T-cell (primary cell): Measurements from ENCODE around the gene ZCCHC9. TPM values are rescaled to one million over a fixed set of nuclear protein-coding genes. Genes with fewer than 3 reads are reported as not detected.
"Not testable (repeated sequence)": the region's sequence is repeated elsewhere in the genome, so short reads cannot be mapped to it uniquely, and the experiment has no call there.

Source experiments
- ATAC-seq, 4 experiments: fragments of 200-7000 bp in 3 of 4; fragments of 150-1000 bp in 1 of 4; cut with Tn5 transposase; replicated peaks in 1 of 4; 1 replicate in 3 of 4; 2 replicates in 1 of 4; pipeline ENCODE4 v1.10.0; 2021; ENCODE audit warnings: moderate library complexity in 3 of 4, mild to moderate bottlenecking in 2 of 4, moderate number of reproducible peaks in 1 of 4
- CTCF ChIA-PET, 2 donors: fragments of 300-600 bp; sonication (Branson Sonifier 250); formaldehyde crosslinking; loops; one replicate each; lab custom pipeline; 2022; ENCODE audit warnings: antibody characterized with exemption in 2 of 2; lab: Charles Lee
- POLR2A ChIA-PET, 2 donors: fragments of 300-600 bp; sonication (Branson Sonifier 250); formaldehyde crosslinking; loops; one replicate each; lab custom pipeline; 2022; ENCODE audit warnings: antibody characterized with exemption in 2 of 2; lab: Charles Lee
- DNase-seq, 35 experiments: peaks; one replicate each; pipeline versions ENCODE4 v3.0.0 to v3.0.0-alpha.2; 2013 to 2023
- H3K27ac ChIP-seq: one replicate; pipeline ENCODE4 v1.5.1; 2013; ENCODE audit warnings: low read length
- H3K27me3 ChIP-seq, 2 experiments: replicated peaks in 1 of 2; 1 replicate in 1 of 2; 2 replicates in 1 of 2; pipeline versions ENCODE4 v1.6.1 to v1.7.0; 2013; ENCODE audit warnings: low read length in 1 of 2, mixed read lengths in 1 of 2; ENCODE audit not compliant: control insufficient read depth in 2 of 2, insufficient read depth in 2 of 2; ENCODE audit errors: extremely low read depth in 1 of 2
- H3K36me3 ChIP-seq, 2 donors: 1 replicate in 1 of 2; 2 replicates in 1 of 2; pipeline versions ENCODE4 v1.6.1 to v1.7.0; 2013; ENCODE audit warnings: low read length in 1 of 2; ENCODE audit not compliant: control insufficient read depth in 2 of 2, insufficient read depth in 1 of 2; ENCODE audit errors: extremely low read depth in 1 of 2
- H3K4me1 ChIP-seq, 2 experiments: 1 replicate in 1 of 2; 2 replicates in 1 of 2; pipeline versions ENCODE4 v1.6.1 to v1.7.0; 2013; ENCODE audit warnings: low read length in 2 of 2, mixed read lengths in 1 of 2; ENCODE audit not compliant: insufficient read depth in 2 of 2, control insufficient read depth in 1 of 2; ENCODE audit errors: extremely low read depth in 1 of 2
- H3K4me3 ChIP-seq, 2 donors: 1 replicate in 1 of 2; 2 replicates in 1 of 2; pipeline versions ENCODE4 v1.5.1 to v1.7.0; 2013; ENCODE audit warnings: mild to moderate bottlenecking in 2 of 2, low read length in 1 of 2, moderate library complexity in 1 of 2; ENCODE audit not compliant: control insufficient read depth in 1 of 2; ENCODE audit errors: extremely low read depth in 1 of 2
- H3K9me3 ChIP-seq: 2 replicates; pipeline ENCODE4 v1.7.0; 2013
- H3K27ac Mint-ChIP-seq, 2 donors: one replicate each; pipeline ENCODE4 v1.8.0; 2020 to 2021; ENCODE audit warnings: mild to moderate bottlenecking in 2 of 2, mixed read lengths in 2 of 2
- H3K27me3 Mint-ChIP-seq, 2 donors: one replicate each; pipeline ENCODE4 v1.8.0; 2021 to 2022; ENCODE audit warnings: mixed read lengths in 2 of 2
- H3K36me3 Mint-ChIP-seq: one replicate; pipeline ENCODE4 v1.8.0; 2021; ENCODE audit warnings: mixed read lengths
- H3K4me1 Mint-ChIP-seq, 3 donors: one replicate each; pipeline ENCODE4 v1.8.0; 2020 to 2022; ENCODE audit warnings: mixed read lengths in 3 of 3, mild to moderate bottlenecking in 1 of 3
- H3K4me3 Mint-ChIP-seq, 3 donors: one replicate each; pipeline ENCODE4 v1.8.0; 2020 to 2022; ENCODE audit warnings: mild to moderate bottlenecking in 3 of 3, mixed read lengths in 3 of 3, moderate library complexity in 3 of 3
- H3K9me3 Mint-ChIP-seq, 3 donors: one replicate each; pipeline ENCODE4 v1.8.0; 2020 to 2022; ENCODE audit warnings: mixed read lengths in 3 of 3
- WGBS: methylation state at CpG from one replicate; pipeline ENCODE4 v1.1.5; 2013; ENCODE audit warnings: missing lambda C conversion rate; ENCODE audit not compliant: insufficient coverage; 5-methylcytosine and 5-hydroxymethylcytosine counted together
- total RNA-seq, 35 experiments: library from RNA in 6 of 35; stranded (reverse) in 6 of 35; fragments of 120-200 nt in 1 of 35; gene quantifications; one replicate each; pipeline versions ENCODE4 v1.2.1 to v1.2.4 and lab custom pipeline; 2013 to 2026

Gene ZCCHC9
- total RNA-seq, 5 donors from 2014 or later (not counting 1 experiment from before 2014, with no cell fraction given) = 15.9 to 25.7 (median 22.3) TPM

DNA sequence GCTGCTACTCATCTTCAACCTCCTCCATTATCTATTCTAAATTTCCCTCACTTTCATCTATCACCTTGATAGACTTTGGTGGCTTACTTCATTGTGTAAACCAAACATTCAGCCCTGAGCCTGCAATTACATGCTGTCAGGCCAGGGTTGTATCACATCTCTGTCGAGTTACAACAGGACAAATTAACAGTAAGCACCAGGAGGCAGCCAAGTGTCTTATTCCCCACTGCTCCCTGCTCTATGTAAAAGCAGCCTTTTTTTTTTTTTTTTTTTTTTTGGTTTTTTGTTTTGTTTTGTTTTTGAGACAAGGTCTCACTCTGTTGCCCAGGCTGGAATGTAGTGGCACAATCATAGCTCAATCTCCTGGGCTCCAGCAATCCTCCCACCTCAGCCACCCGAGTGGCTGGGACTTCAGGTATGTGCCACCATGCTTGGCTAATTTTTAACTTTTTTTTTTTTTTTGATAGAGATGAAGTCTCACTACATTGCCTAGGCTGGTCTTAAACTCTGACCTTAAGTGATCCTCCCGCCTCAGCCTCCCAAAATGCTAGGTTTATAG, 15.2 kb upstream of the ZCCHC9 start:
- no peak overlapping the region for H3K4me3 Mint-ChIP-seq
- WGBS = 50% methylated on average over 1 of the region's 3 CpGs
- Histone ChIP-seq H3K36me3 (peaks cover 0 to 3% of the 10 kb centered on the region in 2 donors), H3K4me1 (peaks cover 0 to 9% of the 10 kb centered on the region in 2 experiments), H3K27ac (no peak overlapping the region), H3K27me3 (no peaks in the 10 kb centered on the region), H3K4me3 (no peak overlapping the region), H3K9me3 (no peaks in the 10 kb centered on the region)
- H3K4me1 Mint-ChIP-seq = peaks cover 37 to 45% (median 42%) of the 10 kb centered on the region in 3 donors
- CTCF ChIA-PET = interaction anchor here (0.5 to 1.8 kb wide), 7 partner anchors 13 to 1642 kb away, joined by 3 to 14 read pairs (median 5); no protein-coding TSS in a partner anchor
- H3K36me3 Mint-ChIP-seq = peaks cover 35% of the 10 kb centered on the region
- no peaks in the 10 kb centered on the region for H3K27me3 Mint-ChIP-seq
- H3K9me3 Mint-ChIP-seq = peaks cover 0 to 3% (median 0%) of the 10 kb centered on the region in 3 donors
- POLR2A ChIA-PET = no interaction called here
- ATAC-seq (no peak), DNase-seq (no peak)
- no peak overlapping the region for H3K27ac Mint-ChIP-seq

DNA sequence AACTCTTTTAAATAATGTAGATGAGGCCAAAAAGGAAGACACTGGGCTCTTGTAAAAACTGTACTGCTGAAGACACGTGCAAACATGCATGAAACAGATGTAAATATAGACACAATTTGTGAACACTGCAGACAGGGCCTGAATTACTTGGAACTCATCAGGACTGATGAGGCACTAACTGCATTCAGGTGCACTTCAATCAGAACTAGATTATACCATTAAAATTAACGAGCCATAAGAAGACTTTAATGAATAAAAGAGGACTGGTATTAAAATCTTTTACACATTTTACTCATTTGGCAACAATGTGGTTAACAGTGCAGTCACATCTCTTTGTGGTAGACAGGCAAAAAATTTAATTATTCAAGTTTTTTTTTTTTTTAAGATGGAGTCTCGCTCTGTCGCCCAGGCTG, 13.4 kb upstream of the ZCCHC9 start:
- 40% methylated on average over 1 of the region's 4 CpGs for WGBS
- Histone ChIP-seq H3K4me3 (no peak overlapping the region), H3K27ac (no peak overlapping the region), H3K36me3 (peaks cover 0 to 3% of the 10 kb centered on the region in 2 donors), H3K27me3 (no peaks in the 10 kb centered on the region), H3K4me1 (peaks cover 0 to 12% of the 10 kb centered on the region in 2 experiments), H3K9me3 (no peaks in the 10 kb centered on the region)
- ChIA-PET POLR2A (interaction anchor here in 1 of 2 donors (0.6 kb wide), 1 partner anchor 633 kb away, joined by 3 read pairs; no protein-coding TSS in a partner anchor), CTCF (interaction anchor here (0.6 to 1.8 kb wide), 3 partner anchors 11 to 585 kb away, joined by 3 to 14 read pairs (median 3); no protein-coding TSS in a partner anchor)
- H3K4me1 Mint-ChIP-seq = peaks cover 53 to 60% (median 56%) of the 10 kb centered on the region in 3 donors
- H3K9me3 Mint-ChIP-seq = peaks cover 5 to 16% (median 6%) of the 10 kb centered on the region in 3 donors
- no peak for DNase-seq
- no peak overlapping the region for H3K4me3 Mint-ChIP-seq
- H3K27ac Mint-ChIP-seq = no peak overlapping the region
- no peak for ATAC-seq
- no peaks in the 10 kb centered on the region for H3K27me3 Mint-ChIP-seq
- H3K36me3 Mint-ChIP-seq = peaks cover 46% of the 10 kb centered on the region

DNA sequence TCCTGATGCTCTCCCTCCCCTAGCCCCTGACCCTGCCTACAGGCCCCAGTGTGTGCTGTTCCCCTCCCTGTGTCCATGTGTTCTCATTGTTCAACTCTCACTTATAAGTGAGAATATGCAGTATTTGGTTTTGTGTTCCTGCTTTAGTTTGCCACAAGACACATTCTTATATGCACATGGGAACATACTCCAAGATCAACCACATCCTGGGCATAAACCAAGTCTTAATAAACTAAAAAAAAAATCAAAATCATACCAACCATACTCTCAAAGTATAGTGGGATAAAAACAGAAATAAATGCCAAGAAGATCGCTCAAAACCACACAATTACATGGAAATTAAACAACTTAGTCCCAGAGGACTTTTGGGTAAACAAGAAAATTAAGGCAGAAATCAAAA, 11.2 kb upstream of the ZCCHC9 start:
- DNase-seq (no peak), ATAC-seq (no peak)
- Mint-ChIP-seq H3K4me1 (peaks cover 51 to 70% (median 66%) of the 10 kb centered on the region in 3 donors), H3K4me3 (peak overlapping the region in 1 of 3 donors; percentile 18), H3K27me3 (no peaks in the 10 kb centered on the region), H3K36me3 (peaks cover 53% of the 10 kb centered on the region), H3K27ac (no peak overlapping the region), H3K9me3 (peaks cover 8 to 24% (median 12%) of the 10 kb centered on the region in 3 donors)
- Histone ChIP-seq H3K36me3 (no peaks in the 10 kb centered on the region), H3K9me3 (peaks cover 2% of the 10 kb centered on the region), H3K27me3 (no peaks in the 10 kb centered on the region), H3K27ac (no peak overlapping the region), H3K4me3 (no peak overlapping the region), H3K4me1 (peaks cover 0 to 12% of the 10 kb centered on the region in 2 experiments)
- ChIA-PET POLR2A (no interaction called here), CTCF (interaction anchor here in 1 of 2 donors (0.5 kb wide), 1 partner anchor 304 kb away, joined by 3 read pairs; no protein-coding TSS in a partner anchor)
- no CpG with 5 or more reads among the region's 1 CpG for WGBS

DNA sequence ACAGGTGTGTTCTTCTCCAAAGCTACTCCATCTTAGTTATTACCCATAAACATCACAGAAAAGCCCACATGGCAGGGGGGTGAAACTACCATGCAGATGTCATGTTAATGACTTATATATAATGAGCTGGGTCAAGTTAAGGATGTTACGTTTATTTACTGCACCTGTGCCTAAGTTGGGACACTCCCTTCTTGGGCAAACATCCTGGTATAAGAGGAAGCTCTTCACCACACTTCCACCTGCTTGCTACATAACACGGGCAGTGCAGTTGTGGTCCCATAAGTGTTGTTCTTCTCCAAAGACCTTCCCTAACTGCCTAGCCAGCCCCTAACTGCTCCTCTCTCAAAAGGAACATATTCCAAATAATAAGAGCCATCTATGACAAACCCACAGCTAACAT, 9.3 kb upstream of the ZCCHC9 start:
- peaks cover 45% of the 10 kb centered on the region for H3K36me3 Mint-ChIP-seq
- H3K4me1 ChIP-seq = peaks cover 0 to 9% of the 10 kb centered on the region in 2 experiments
- no peak overlapping the region for H3K27ac ChIP-seq
- H3K36me3 ChIP-seq = no peaks in the 10 kb centered on the region
- no peak overlapping the region for H3K4me3 ChIP-seq
- peak overlapping the region in 1 of 3 donors; percentile 13 for H3K4me3 Mint-ChIP-seq
- no peaks in the 10 kb centered on the region for H3K27me3 ChIP-seq
- peaks cover 46 to 58% (median 55%) of the 10 kb centered on the region in 3 donors for H3K4me1 Mint-ChIP-seq
- H3K27me3 Mint-ChIP-seq = no peaks in the 10 kb centered on the region
- POLR2A ChIA-PET = no interaction called here
- no peak for DNase-seq
- H3K27ac Mint-ChIP-seq = no peak overlapping the region
- CTCF ChIA-PET = interaction anchor here in 1 of 2 donors (0.7 kb wide), 1 partner anchor 184 kb away, joined by 3 read pairs; no protein-coding TSS in a partner anchor
- peaks cover 2% of the 10 kb centered on the region for H3K9me3 ChIP-seq
- peak in 1 of 4 experiments; percentile 41 for ATAC-seq
- peaks cover 8 to 24% (median 12%) of the 10 kb centered on the region in 3 donors for H3K9me3 Mint-ChIP-seq
- 17% methylated on average over 1 of the region's 2 CpGs for WGBS

DNA sequence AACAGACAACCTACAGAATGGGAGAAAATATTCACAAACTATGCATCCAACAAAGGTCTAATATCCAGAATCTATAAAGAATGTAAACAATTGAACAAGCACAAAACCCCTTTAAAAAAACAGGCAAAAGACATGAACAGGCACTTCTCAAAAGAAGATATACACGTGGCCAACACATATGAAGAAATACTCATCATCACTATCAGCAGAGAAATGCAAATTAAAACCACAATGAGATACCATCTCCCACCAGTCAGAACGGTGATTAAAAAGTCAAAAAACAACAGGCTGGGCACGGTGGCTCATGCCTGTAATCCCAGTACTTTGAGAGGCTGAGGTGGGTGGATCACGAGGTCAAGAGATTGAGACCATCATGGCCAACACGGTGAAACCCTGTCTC, 7.4 kb upstream of the ZCCHC9 start:
- Mint-ChIP-seq H3K4me1 (peaks cover 51 to 57% (median 55%) of the 10 kb centered on the region in 3 donors), H3K9me3 (peaks cover 8 to 24% (median 12%) of the 10 kb centered on the region in 3 donors), H3K36me3 (peaks cover 45% of the 10 kb centered on the region)
- CTCF ChIA-PET = interaction anchor here in 1 of 2 donors (1.3 kb wide), 1 partner anchor 10 kb away, joined by 3 read pairs; no protein-coding TSS in a partner anchor
- ATAC-seq, H3K27ac Mint-ChIP-seq, H3K27me3 Mint-ChIP-seq, DNase-seq, H3K4me3 Mint-ChIP-seq, H3K4me1 ChIP-seq, H3K36me3 ChIP-seq, H3K9me3 ChIP-seq, H3K27ac ChIP-seq, POLR2A ChIA-PET, H3K4me3 ChIP-seq, H3K27me3 ChIP-seq: not testable (repeated sequence)
- no CpG with 5 or more reads among the region's 5 CpGs for WGBS

DNA sequence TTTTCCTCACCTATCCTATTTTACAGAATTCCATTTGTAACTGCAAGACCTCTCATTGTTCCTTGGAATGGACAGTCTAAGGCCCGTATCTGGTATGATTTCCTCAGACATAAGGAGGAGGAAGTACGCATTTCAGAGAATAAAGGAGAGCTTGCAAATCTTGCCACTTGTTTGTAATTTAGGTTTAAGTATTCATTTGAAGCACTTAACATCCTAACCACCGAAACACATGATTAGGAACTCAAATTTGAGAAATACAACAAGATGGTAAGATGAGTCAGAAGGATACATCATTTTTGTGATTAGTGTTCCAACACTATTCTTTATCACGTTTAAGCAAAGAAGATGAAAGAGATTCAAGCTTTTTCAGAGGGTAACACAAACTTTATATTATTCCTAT, 3.9 kb upstream of the ZCCHC9 start:
- no peak overlapping the region for H3K27ac Mint-ChIP-seq

More for the DNA sequence above, 3.9 kb upstream of the ZCCHC9 start:
- H3K9me3 Mint-ChIP-seq = peaks cover 4 to 10% (median 8%) of the 10 kb centered on the region in 3 donors
- peaks cover 44 to 50% (median 49%) of the 10 kb centered on the region in 3 donors for H3K4me1 Mint-ChIP-seq
- Histone ChIP-seq H3K27me3 (no peaks in the 10 kb centered on the region), H3K36me3 (no peaks in the 10 kb centered on the region), H3K4me1 (peaks cover 14 to 21% of the 10 kb centered on the region in 2 experiments), H3K4me3 (no peak overlapping the region), H3K27ac (no peak overlapping the region), H3K9me3 (peaks cover 2% of the 10 kb centered on the region)
- no peak overlapping the region for H3K4me3 Mint-ChIP-seq
- no peaks in the 10 kb centered on the region for H3K27me3 Mint-ChIP-seq
- no peak for DNase-seq
- WGBS = no CpG with 5 or more reads among the region's 4 CpGs
- no peak for ATAC-seq
- peaks cover 18% of the 10 kb centered on the region for H3K36me3 Mint-ChIP-seq
- ChIA-PET CTCF (interaction anchor here in 1 of 2 donors (1.0 kb wide), 1 partner anchor 929 kb away, joined by 3 read pairs; no protein-coding TSS in a partner anchor), POLR2A (no interaction called here)
